HG03103 (cell line): Measurements from ENCODE around the gene IYD.
"Not testable (repeated sequence)": the region's sequence is repeated elsewhere in the genome, so short reads cannot be mapped to it uniquely, and the experiment has no call there.

Experiments used
- ATAC-seq: cut with Tn5 transposase; IDR thresholded peaks from one replicate; pipeline ENCODE4 v1.9.1; 2021; ENCODE audit warnings: low read depth; ENCODE audit not compliant: unreplicated experiment

The IYD gene

DNA sequence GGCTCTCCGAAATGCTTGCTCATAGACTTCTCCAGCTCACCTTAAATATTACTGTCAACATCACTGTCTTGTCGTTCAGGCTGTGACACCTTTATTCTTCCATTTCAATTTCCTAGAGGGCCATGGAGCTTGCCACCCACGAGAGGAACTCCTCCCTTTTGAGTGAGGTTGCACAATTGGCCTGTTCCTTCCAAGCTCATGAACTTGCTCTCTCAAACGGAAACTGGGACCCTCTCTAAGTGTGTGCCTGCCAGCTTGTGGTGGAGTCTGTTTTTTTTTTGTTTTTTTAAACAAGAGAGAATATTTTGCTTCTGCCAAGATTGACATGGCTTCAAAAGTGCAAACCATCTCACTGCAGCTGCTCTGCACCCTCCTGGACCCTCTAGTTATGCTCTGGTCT lies 19.3 kb upstream of the IYD start:
- no peak for ATAC-seq

DNA sequence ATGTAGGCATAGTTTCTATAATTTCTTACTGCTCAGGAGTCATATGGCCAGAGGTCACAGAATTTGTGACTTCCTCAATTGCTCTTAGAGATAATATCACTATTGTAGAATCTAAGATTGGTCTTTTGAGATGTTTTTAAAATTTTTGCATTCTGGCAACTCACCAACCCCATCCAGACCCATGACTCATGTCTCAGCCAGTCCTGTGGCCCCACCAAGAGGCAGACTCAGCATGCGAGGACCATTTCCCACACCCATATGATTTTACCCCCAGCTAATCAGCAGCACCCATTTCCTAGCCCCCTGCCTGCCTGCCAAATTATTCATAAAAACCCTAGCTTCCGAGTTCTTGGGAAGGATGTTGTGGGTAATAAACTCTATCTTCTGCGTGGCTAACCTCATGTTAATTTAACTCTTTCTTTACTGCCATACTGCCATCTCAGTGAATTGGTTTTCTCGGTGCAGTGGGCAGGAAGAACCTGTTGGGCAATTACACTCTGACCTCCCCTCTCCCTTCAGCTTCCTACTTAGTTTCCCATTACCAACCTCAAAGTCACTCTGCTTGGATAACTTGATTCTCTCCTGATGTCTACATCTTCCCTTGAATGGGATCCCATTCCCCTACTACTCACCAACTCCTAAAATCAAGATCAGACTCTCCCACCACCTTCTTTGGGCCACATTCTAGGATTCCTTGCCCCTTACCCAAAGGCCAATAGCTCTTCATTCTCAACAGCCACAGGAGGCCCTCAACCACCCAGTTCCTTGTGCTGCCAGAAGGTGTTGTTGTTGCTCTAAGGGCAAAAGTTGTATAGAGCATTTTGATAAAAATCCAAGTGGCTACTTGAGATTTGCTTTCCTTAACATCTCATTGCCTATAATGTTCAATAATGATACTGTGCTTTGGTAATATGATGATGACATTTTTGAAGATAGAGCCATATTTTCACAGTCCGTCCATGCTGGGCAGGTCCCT lies 16.2 kb upstream of the IYD start:
- ATAC-seq = no peak

DNA sequence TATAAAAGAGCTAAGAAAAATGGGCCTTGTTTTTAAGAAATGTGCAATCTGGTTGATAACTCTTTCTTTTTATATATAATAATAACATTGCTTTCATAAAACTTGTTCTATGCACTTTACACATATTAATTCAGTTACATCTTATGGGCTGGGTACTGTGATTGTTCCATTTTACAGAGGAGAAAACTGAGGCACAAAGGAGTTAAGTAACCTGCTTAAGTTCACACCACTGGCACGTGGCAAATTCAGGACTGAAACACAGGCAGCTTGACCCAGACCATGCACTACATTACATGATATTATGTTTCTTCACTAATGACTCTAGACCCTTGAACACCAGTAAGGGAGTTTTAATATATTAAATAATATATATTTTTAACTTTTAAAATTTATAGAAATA lies 15.4 kb upstream of the IYD start:
- ATAC-seq = no peak

DNA sequence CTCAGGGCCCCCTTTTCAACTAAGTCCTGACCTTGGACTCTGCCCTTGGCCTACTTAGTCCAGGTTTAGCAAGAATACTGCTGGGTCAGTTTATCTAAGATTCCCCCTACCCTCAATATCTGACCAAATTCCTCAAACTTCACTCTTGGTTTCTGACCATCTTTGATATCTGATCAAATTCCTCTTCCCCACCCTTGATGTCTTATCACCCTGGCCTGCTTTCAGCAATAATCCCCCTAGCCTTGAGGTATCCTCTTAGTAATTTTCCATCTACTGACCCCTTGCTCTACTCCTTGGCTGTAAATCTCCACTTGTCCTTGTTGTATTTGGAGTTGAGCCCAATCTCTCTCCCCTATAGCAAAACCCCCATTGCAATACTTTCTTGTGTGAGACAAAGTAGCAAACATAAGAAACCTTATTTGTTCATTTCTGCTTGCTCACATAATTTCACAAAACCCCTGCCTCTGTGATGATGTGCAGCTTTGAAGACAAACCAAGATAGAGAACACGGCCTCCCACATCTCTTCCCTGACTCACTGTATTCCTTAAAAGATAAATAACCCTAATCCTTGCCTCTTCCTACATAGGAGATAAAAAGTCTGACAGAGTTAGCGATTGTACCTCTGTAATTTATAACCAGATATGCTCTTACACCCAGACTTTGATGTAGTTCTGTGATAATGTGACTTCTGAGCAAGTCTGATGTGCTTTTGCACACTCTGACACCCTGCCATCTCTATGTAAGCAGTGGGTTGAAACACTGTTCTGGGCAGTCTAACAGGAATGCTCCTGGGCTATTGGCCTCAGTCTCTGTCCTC lies 13.8 kb upstream of the IYD start:
- no peak for ATAC-seq

DNA sequence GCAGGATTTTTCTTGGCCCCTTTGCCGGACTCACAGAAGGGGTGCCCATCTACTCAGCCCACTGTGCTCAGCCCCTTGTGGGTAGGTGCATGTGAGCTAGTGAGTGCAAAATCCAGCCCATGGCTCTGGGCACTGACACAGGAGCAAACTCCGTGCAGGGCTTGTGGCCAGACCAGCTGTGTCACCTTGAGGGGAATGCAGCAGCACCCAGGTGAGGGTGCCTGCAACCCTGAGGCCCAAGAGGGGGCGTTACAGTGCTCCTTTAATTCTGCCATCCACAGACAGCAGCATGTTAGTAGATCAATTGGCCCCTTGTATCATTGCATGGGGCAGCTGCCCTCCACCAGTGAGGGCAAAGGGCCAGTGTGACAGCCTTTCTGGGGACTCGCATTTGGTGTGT lies 12.9 kb upstream of the IYD start:
- ATAC-seq = no peak

DNA sequence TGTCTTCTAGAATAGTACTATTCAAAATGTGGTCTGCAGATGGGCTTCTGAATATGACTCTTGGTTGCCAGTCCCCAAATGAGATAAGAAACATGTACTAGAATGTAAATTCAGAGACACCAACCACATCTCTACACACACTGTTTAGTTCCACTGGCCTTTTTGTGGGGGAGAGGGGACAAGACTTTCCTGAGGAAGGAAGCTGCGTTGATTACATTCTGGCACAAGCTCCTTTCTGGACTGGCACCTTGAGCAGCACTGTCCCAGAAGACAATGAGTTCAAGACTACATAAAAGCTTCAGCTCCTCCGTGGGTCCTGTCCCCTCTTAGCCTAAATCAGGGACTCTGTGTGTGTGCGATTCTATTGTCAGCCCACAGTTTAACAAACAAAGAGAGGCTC lies 6.9 kb upstream of the IYD start:
- ATAC-seq = no peak

DNA sequence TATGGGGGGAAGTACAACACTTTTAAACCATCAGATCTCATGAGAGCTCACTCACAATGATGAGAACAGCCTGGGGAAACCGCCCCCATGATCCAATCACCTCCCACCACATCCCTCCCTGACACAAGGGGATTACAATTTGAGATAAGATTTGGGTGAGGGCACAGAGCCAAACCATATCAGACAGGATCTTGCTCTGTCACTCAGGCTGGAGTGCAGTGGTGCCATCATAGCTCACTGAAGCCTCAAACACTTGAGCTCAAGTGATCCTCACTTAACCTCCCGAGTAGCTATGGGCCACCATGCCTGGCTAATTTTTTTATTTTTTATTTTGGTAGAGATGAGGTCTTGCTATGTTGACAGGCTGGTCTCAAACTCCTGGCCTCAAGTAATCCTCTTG lies 5.1 kb upstream of the IYD start:
- ATAC-seq = no peak

DNA sequence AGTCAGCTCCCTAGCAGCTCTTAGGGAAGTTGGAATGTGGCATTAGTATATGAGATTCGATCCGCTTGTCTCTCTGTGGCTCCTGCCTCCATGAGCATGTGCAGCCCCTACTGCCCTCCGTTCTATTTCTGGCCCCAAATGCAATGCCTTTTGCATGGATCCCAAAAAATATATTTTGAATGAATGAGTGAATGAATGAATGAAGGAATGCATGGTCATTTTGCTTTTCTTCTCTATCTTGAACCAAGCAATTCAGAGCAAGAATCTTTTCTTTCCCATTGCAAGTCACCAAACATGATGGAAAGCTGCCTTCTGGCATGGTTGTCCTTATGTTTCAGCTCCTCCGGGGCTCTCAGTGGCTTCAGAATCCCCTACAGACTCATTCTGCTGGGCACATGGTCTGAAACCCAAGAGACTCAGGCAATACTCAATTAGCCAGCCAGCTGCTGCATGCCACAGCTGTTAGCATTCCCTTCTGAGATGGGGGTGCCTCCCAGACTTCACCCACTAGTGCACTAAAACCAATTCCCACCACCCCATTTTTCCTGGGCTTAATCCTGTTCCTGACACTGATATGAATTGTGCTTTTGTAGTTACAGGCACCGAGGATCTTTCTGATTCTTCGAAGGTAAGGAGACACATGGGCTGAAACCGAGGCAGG lies 2.6 kb upstream of the IYD start:
- no peak for ATAC-seq

DNA sequence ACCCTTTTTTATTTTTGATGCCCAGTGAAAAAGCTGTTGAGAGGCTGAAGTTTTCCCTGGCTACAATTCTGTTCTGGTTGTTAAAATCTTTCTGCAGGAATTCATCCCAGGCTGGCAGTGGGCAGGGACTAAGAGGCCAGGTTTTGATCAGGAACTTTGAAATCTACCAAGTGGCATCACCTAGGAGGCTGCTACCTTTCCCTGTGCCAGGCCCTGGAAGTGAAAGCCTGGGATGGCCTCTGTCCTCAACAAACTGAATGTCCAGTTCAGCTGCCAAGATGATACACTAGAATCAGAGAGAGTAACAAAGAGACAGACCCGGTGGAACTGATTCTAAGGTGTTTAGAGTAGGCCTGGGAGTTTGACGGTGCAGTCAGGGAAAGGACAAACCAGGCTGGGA lies 596 bp downstream of the IYD start:
- no peak for ATAC-seq

DNA sequence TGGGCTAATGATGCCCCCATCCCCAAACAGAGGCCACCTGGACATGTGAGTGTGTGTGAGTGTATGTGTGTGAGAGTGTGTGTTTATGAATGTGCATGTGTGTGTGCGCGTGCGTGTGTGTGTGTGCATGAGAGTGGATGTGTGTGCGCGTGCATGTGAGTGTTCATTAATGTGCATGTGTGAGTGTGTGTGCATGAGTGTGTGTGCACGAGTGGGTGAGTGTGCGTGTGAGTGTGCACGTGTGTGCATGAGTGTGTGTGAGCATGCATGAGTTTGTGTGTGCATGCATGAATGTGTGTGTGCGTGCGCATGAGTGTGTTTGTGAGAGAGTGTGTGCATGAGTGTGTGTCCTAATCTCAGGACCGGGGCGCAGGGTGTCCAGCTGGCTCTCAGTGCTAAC lies 1.3 kb downstream of the IYD start:
- no peak for ATAC-seq

DNA sequence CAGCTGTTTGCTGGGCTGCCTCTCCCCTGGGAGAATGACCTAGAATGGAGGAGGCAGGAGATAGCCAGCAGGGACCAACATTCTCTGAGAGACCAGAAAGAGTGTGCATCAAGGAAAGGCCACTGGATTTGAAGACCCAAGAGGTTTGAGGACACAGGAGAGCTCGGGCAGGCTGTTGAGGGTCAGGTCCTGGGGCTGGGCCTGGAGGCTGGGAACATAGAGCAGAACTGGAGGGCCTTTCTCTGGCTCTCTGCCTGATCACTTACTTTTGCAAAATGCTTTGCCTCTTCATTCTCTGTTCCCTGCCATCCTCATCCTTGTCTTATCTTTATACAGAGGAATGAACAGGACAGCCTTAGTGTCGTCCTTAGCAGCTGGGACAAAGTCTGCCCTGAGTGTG lies 2.5 kb downstream of the IYD start:
- ATAC-seq = no peak

DNA sequence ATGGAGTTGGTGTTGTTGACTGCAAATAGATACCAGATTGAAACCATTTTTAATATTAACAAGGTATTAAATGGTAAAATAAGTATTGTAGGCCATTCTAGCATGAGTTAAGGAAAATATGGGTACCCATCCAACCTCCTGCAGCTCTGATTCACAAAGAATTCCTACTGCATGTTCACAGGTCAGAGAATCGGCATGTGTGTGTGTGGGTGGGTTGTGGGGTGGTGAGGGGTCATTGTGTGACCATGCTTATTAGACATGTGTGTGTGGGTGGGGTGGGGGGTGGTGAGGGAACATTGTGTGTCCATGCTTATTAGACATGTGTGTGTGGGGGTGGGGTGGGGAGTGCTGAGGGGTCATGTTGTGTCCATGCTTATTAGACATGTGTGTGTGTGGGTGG lies 3.2 kb downstream of the IYD start:
- no peak for ATAC-seq

DNA sequence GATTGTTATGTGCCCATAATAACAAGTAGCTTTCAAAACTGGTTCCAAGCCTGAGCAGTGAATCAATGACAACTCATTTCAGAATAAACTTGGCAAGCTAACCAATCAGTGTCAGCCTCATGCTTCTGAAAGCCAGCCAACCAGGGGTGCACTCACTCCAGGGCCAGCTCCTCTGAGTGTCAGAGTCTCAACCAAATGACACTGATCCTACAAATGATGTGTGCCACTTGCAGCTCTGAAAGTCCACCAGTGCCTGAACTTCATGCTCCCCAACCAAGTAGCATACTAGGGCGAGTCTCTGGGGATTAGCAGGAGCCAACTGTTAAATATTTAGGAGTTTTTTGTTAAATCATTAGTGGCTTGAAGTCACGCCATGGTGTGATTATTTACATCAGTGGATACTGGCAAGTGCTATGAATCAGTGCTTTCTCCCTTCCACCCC lies 4.5 kb downstream of the IYD start:
- no peak for ATAC-seq

DNA sequence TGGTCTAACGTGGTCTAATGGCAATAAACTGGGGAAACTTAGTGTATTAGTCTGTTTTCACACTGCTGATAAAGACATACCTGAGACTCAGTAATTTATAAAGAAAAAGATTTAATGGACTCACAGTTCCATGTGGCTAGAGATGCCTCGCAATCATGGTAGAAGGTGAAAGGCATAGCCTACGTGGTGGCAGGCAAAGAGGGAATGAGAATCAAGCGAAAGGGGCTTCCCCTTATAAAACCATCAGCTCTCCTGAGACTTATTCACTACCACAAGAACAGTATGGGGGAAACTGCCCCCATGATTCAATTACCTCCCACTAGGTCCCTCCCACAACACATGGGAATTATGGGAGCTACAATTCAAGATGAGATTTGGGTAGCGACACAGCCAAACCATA lies 5.5 kb downstream of the IYD start:
- not testable (repeated sequence) for ATAC-seq

DNA sequence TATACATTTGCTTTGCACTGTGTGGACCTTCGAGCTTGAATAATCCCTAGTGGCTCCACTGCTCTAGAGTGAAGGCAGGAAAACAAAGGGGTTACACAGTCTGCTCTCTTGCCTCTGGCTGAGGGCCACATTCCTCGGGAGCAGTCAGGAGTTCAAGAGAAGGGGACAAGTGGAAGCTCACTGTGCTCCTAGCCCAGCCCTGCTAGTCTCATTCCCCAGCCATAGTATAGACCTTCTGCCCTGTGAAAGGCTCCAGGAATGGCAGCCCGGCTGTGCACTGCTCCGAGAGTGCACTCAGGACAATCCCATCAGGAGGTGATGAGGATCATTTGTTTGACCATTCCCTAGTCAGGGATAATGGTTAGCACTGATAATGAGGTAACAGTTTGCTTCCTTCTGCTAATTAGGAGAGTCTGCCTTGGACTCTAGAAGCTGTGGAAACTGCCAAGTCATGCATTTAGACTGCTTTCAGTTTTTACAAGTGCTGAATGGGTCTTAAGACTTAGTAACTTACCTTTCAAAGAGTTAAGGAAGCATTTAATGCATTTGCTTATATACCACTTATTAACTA lies 8.5 kb downstream of the IYD start:
- ATAC-seq = no peak

DNA sequence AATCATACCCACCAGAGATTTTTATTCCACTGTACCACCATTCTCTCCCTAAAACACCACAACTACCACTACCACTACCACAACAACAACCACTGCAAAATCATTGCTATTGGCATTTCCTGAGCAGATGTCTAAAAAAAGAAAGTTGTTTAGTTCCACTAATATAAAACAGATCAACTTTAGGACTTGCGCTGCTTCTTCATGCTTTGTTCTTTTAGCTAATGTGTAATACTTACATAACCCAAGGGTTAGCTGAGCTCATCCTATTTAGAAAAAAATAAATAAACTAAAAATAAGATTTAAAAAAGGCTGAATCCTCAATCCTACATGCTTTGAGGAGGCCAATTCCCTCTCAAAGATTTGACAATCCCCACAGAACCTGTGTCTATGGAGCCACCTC lies 11.4 kb downstream of the IYD start:
- no peak for ATAC-seq

DNA sequence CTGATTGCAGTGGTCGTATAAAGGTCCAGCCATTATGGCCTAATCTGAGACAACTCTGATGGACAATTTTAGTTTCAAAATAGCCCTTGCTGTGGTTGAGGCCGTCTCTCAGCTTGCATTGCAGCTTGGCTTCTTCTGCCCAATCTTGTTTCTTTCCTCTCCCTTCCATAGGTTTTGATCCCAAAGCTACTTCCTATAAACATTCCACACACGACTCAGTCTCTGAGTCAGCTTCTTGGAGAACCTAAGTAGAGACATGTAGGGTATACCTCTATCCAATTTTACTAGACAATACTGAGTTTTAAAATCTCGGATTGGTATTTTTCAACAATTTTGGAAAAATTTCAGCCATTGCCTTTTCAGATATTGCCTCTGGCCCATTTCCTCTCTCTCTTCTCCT lies 13.4 kb downstream of the IYD start:
- no peak for ATAC-seq

DNA sequence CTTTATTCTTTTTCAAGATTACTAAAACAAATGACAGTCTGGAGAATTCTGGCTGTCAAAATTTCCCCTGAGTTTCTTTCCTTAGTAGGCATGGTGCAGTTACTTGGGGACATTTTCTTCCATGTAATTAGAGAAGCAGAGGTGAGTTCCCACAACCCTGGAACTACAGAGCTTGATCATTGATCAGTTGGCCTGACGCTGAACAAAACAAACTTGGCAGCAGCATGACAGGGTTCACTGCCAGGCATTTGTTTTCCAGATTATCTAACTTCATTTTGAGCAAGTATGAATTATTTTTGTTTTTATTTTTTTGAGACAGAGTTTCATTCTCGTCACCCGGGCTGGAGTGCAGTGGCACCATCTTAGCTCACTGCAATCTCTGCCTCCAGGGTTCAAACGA lies 22.6 kb downstream of the IYD start:
- ATAC-seq = no peak

DNA sequence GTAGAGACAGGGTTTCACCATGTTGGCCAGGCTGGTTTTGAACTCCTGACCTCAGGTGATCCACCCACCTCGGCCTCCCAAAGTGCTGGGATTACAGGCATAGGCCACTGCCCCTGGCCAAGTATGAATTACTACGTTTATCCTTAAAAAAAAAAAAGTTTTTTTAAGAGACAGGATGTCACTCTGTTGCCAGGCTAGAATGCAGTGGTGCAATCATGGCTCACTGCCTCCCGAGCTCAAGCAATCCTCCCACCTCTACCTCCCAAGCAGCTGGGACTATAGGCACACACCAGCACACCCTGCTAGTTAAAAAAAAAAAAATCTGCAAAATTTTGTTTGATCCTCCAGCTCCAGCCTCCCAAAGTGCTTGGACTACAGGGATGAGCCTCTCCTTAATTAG lies 23.1 kb downstream of the IYD start:
- no peak for ATAC-seq

DNA sequence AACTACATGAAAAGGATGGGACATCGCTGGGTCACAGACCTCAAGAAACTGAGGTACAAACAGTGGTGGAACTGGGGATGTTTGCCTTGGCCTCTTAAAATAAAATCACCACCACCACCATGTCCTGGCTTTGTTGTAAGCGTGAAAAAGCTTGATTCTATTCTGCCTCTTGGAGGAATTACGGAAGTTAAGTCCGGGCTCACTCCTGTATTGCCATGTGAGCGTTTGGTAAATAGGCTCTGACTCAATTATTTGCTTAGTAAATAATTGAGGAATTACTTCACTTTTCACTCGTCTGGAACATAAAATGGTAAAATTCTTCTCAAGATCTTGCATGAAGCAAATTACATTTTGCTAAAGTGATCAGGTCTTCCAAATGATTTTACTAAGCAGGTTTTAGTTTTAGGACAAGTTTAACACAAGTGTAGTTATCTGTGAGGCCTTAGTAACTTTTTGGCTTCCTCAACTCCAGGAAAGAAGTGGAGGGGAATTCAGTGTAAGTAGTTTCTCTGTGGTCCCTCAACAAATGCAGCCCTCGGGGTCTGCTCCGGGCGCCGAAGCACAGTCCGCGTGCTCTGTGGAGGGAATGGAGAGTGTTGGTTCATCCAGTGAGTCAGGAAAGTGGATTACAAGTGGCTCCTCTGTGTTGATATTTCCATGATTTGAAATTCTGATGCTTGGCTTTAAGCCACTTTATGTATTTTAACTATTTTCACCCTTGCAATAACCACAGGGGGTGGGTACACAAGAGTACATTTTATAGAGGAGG lies 23.8 kb downstream of the IYD start:
- no peak for ATAC-seq
